Measurements from ENCODE around the gene LTBP2. TPM values are rescaled to one million over a fixed set of nuclear protein-coding genes. Genes with fewer than 3 reads are reported as not detected.

Gene LTBP2
- total RNA-seq, 1 experiment from 2014 or later: 17.4 TPM

DNA sequence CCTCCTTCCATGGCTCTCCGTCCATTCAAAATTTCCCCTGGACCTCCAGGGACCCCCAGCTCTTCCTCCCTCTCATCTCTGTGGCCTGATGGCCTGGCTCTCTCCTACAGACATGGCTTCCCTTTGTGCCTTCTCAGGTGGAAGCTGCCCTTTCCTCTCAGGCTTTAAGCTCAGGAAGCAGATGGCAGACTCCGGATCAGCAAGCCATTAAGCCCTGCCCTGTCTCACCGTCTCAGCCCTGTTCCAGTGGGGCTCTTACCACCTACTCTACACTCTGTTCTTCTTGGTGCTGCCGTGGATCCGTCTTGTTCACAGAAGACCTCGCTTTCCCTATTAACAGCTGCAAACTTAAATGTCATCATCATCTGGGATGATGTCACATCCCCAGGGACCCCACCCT, 152.1 kb downstream of the LTBP2 start:
- intact Hi-C loops (cut with micrococcal nuclease): no loop called here
- DNase-seq: no peak
- CTCF ChIA-PET: interaction anchor here (0.9 kb wide), 1 partner anchor 19 kb away, joined by 3 read pairs; no protein-coding TSS in a partner anchor
- TF ChIP-seq, protein P1, sequence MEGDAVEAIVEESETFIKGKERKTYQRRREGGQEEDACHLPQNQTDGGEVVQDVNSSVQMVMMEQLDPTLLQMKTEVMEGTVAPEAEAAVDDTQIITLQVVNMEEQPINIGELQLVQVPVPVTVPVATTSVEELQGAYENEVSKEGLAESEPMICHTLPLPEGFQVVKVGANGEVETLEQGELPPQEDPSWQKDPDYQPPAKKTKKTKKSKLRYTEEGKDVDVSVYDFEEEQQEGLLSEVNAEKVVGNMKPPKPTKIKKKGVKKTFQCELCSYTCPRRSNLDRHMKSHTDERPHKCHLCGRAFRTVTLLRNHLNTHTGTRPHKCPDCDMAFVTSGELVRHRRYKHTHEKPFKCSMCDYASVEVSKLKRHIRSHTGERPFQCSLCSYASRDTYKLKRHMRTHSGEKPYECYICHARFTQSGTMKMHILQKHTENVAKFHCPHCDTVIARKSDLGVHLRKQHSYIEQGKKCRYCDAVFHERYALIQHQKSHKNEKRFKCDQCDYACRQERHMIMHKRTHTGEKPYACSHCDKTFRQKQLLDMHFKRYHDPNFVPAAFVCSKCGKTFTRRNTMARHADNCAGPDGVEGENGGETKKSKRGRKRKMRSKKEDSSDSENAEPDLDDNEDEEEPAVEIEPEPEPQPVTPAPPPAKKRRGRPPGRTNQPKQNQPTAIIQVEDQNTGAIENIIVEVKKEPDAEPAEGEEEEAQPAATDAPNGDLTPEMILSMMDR (conservative IDR thresholded peaks at IDR 0.05; ENCODE audit: low read depth, low read length): no peak
- TF ChIP-seq EZH2phosphoT487 (IDR thresholded peaks at IDR 0.05; ENCODE audit: borderline replicate concordance, low read length) (no peak), EZH2 (IDR thresholded peaks at IDR 0.05; ENCODE audit: low read length, unreplicated experiment) (no peak)
- POLR2A ChIA-PET (ENCODE audit: unreplicated experiment): no interaction called here
- H3F3A ChIP-seq (ENCODE audit: low read length, unreplicated experiment): no peaks in the 10 kb centered on the region
- no peak overlapping the region for H3K4me2 ChIP-seq (ENCODE audit: low read length)
- H3K9me3 ChIP-seq (ENCODE audit: low read length): no peaks in the 10 kb centered on the region
- no peaks in the 10 kb centered on the region for H3K36me3 ChIP-seq (ENCODE audit: low read depth, low read length)
- no TSS peak for BruUV-seq (replicated peaks)
- H4K20me1 ChIP-seq (ENCODE audit: low read length): no peaks in the 10 kb centered on the region
- no peaks in the 10 kb centered on the region; the same call in 1 of the 2 replicates for H3K27me3 ChIP-seq (ENCODE audit: low read length)
- no peaks in the 10 kb centered on the region for H3K79me2 ChIP-seq (ENCODE audit: low read length)
- H3K27ac ChIP-seq (ENCODE audit: low read length): no peak overlapping the region
- H3K9ac ChIP-seq (ENCODE audit: low read length): no peak overlapping the region
- no peaks in the 10 kb centered on the region for H3K4me1 ChIP-seq (ENCODE audit: insufficient read depth, low read length)
- ATAC-seq: no peak
- H3K9me2 ChIP-seq (replicated peaks; ENCODE audit: low read length): no peaks in the 10 kb centered on the region
- H2AFZ ChIP-seq (ENCODE audit: low read length): no peak overlapping the region
- H3K4me3 ChIP-seq (ENCODE audit: low read length): no peak overlapping the region

DNA sequence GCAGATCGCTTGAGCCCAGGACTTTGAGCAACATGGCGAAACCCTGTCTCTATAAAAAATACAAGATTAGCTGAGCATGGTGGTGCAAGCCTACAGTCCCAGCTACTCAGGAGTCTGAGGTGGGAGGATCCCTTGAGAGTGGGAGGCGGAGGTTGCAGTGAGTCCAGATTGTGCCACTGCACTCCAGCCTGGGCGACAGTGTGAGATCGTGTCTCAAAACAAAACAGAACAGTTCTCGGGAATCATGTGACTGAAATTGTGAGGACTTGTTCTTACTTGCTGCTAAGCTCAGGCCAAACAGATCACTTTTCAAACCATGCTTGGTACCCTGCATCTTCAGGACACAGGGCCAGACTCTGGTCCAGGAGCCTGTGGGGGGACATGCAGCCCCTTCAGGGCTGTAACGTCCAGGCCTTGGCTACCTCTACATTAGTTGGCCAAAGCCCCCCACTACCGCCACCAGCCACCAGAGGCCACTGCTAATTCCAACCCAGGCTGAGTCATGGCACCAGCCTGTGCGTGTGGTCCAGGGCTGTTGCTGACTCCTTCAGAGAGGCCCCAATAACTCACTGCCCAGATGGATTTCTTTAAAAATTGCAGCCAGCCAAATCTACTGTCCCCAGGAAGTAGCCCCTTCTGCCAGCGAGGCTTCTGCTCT, 152.6 kb downstream of the LTBP2 start:
- Histone ChIP-seq H2AFZ (ENCODE audit: low read length) (no peak overlapping the region), H3K9me3 (ENCODE audit: low read length) (no peaks in the 10 kb centered on the region), H3K36me3 (ENCODE audit: low read depth, low read length) (no peaks in the 10 kb centered on the region), H3K4me2 (ENCODE audit: low read length) (no peak overlapping the region), H3K4me1 (ENCODE audit: insufficient read depth, low read length) (no peaks in the 10 kb centered on the region), H3K79me2 (ENCODE audit: low read length) (no peaks in the 10 kb centered on the region), H3K4me3 (ENCODE audit: low read length) (no peak overlapping the region), H3F3A (ENCODE audit: low read length, unreplicated experiment) (no peaks in the 10 kb centered on the region), H3K9me2 (replicated peaks; ENCODE audit: low read length) (no peaks in the 10 kb centered on the region), H3K27me3 (ENCODE audit: low read length) (no peaks in the 10 kb centered on the region; the same call in 1 of the 2 replicates), H3K27ac (ENCODE audit: low read length) (no peak overlapping the region), H4K20me1 (ENCODE audit: low read length) (no peaks in the 10 kb centered on the region), H3K9ac (ENCODE audit: low read length) (no peak overlapping the region)
- intact Hi-C loops (cut with micrococcal nuclease): no loop called here
- DNase-seq: peak; percentile 63
- no peak for TF ChIP-seq EZH2 (IDR thresholded peaks at IDR 0.05; ENCODE audit: low read length, unreplicated experiment)
- TF ChIP-seq, protein P1 (conservative IDR thresholded peaks at IDR 0.05; ENCODE audit: low read depth, low read length): peak; percentile 73
- ChIA-PET CTCF (no interaction called here), POLR2A (ENCODE audit: unreplicated experiment) (no interaction called here)
- BruUV-seq (replicated peaks): no TSS peak
- ATAC-seq: peak; percentile 96

DNA sequence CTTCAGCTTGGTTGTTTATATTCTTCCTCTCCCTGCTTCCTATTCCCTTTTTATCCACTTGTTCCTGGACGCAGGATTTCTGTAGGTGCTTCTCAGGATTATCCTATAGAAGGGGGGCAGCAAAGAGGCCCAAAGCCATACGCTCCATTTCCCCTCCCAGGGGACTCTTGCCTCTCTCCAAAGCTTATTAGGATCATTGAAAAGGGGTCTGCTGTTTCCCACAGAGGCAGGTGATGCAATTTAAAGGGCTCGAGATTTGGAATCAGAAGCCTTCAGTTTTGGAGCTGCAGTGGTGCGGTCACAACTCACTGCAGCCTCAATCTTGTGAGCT, 154.5 kb downstream of the LTBP2 start:
- Histone ChIP-seq H2AFZ (ENCODE audit: low read length) (no peak overlapping the region), H3K4me1 (ENCODE audit: insufficient read depth, low read length) (no peaks in the 10 kb centered on the region), H3K27ac (ENCODE audit: low read length) (no peak overlapping the region), H3K4me2 (ENCODE audit: low read length) (no peak overlapping the region), H3K9ac (ENCODE audit: low read length) (no peak overlapping the region), H4K20me1 (ENCODE audit: low read length) (no peaks in the 10 kb centered on the region), H3K79me2 (ENCODE audit: low read length) (no peaks in the 10 kb centered on the region), H3K9me3 (ENCODE audit: low read length) (no peaks in the 10 kb centered on the region), H3F3A (ENCODE audit: low read length, unreplicated experiment) (no peaks in the 10 kb centered on the region), H3K4me3 (ENCODE audit: low read length) (no peak overlapping the region), H3K36me3 (ENCODE audit: low read depth, low read length) (no peaks in the 10 kb centered on the region), H3K27me3 (ENCODE audit: low read length) (peaks cover 3% of the 10 kb centered on the region), H3K9me2 (replicated peaks; ENCODE audit: low read length) (no peaks in the 10 kb centered on the region)
- no TSS peak for BruUV-seq (replicated peaks)
- TF ChIP-seq EZH2 (IDR thresholded peaks at IDR 0.05; ENCODE audit: low read length, unreplicated experiment): no peak
- TF ChIP-seq EZH2phosphoT487 (IDR thresholded peaks at IDR 0.05; ENCODE audit: borderline replicate concordance, low read length): no peak
- TF ChIP-seq, protein P1 (conservative IDR thresholded peaks at IDR 0.05; ENCODE audit: low read depth, low read length): no peak
- CTCF ChIA-PET: no interaction called here
- POLR2A ChIA-PET (ENCODE audit: unreplicated experiment): no interaction called here
- DNase-seq: no peak
- ATAC-seq: no peak
- intact Hi-C loops (cut with micrococcal nuclease): no loop called here
